ENCODE data around the gene EAF1. TPM values are rescaled to one million over a fixed set of nuclear protein-coding genes. Genes with fewer than 3 reads are reported as not detected.

The EAF1 gene
- total RNA-seq, 4 donors from 2014 or later = 17.5 to 53.0 (median 22.0) TPM

GRCh38 chr3:15431256-15431837 lies 3.9 kb downstream of the EAF1 start:
- ATAC-seq (ENCODE audit: low FRiP score) = no peak
- TF ChIP-seq CTCF (IDR thresholded peaks at IDR 0.05) = no peak
- DNase-seq (ENCODE audit: low spot score) = no peak

GRCh38 chr3:15433531-15433930 lies 6.1 kb downstream of the EAF1 start:
- ATAC-seq (ENCODE audit: low FRiP score) (no peak), DNase-seq (ENCODE audit: low spot score) (no peak)
- no peak for TF ChIP-seq CTCF (IDR thresholded peaks at IDR 0.05)

GRCh38 chr3:15434756-15435155 lies 7.4 kb downstream of the EAF1 start:
- TF ChIP-seq CTCF (IDR thresholded peaks at IDR 0.05) = no peak
- DNase-seq (ENCODE audit: low spot score) (no peak), ATAC-seq (ENCODE audit: low FRiP score) (no peak)

GRCh38 chr3:15436246-15436645 lies 8.8 kb downstream of the EAF1 start:
- ATAC-seq (ENCODE audit: low FRiP score) (no peak), DNase-seq (ENCODE audit: low spot score) (no peak)

GRCh38 chr3:15438983-15439382 lies 11.6 kb downstream of the EAF1 start:
- ATAC-seq (ENCODE audit: low FRiP score) (no peak), DNase-seq (ENCODE audit: low spot score) (no peak)
- TF ChIP-seq CTCF (IDR thresholded peaks at IDR 0.05) = no peak

More at GRCh38 chr3:15436246-15436645, 8.8 kb downstream of the EAF1 start:
- no peak for TF ChIP-seq CTCF (IDR thresholded peaks at IDR 0.05)

- no peak for TF ChIP-seq CTCF (IDR thresholded peaks at IDR 0.05)
- ATAC-seq (ENCODE audit: low FRiP score) = no peak
Measured at GRCh38 chr3:15439476-15439875, 12.1 kb downstream of the EAF1 start.

GRCh38 chr3:15440891-15441290 lies 13.5 kb downstream of the EAF1 start:
- TF ChIP-seq CTCF (IDR thresholded peaks at IDR 0.05) = no peak
- no peak for DNase-seq (ENCODE audit: low spot score)
- ATAC-seq (ENCODE audit: low FRiP score) = no peak

More at GRCh38 chr3:15439476-15439875, 12.1 kb downstream of the EAF1 start:
- no peak for DNase-seq (ENCODE audit: low spot score)

Data from omental fat pad (tissue), 4 donors.